Right atrium auricular region (tissue), 2 donors: ENCODE data around the gene DGKZ. TPM values are rescaled to one million over a fixed set of nuclear protein-coding genes. Genes with fewer than 3 reads are reported as not detected.
"Not testable (repeated sequence)": the region's sequence is repeated elsewhere in the genome, so short reads cannot be mapped to it uniquely, and the experiment has no call there.

ENCODE experiments used
- DNase-seq: peaks from one replicate; pipeline ENCODE4 v3.0.0-alpha.2; 2019; ENCODE audit warnings: low spot score
- H3K27ac ChIP-seq, 2 donors: fragments of 200-600 bp; sonication (generic); 1 replicate in 1 of 2; 2 replicates in 1 of 2; pipeline ENCODE4 v1.5.1; 2016 to 2019
- H3K27me3 ChIP-seq, 2 donors: fragments of 200-600 bp; sonication (generic); one replicate each; pipeline versions ENCODE4 v1.5.1 to v1.6.0; 2017 to 2019
- H3K36me3 ChIP-seq: fragments of 200-600 bp; sonication (generic); one replicate; pipeline ENCODE4 v1.5.1; 2016
- H3K4me1 ChIP-seq, 2 donors: fragments of 200-600 bp; sonication (generic); one replicate each; pipeline versions ENCODE4 v1.5.1 to v1.6.0; 2017 to 2019
- H3K4me3 ChIP-seq, 2 donors: fragments of 200-600 bp; sonication (generic); 1 replicate in 1 of 2; 2 replicates in 1 of 2; pipeline ENCODE4 v1.5.1; 2017 to 2019; ENCODE audit warnings: mild to moderate bottlenecking in 1 of 2, moderate library complexity in 1 of 2
- H3K9me3 ChIP-seq, 2 donors: fragments of 200-600 bp; sonication (generic); one replicate each; pipeline ENCODE4 v1.5.1; 2019
- CTCF ChIP-seq, 2 donors: fragments of 200-600 bp; sonication (generic); IDR thresholded peaks; one replicate each; pipeline ENCODE4 v1.5.1; 2019; ENCODE audit warnings: antibody characterized with exemption in 2 of 2
- total RNA-seq, 2 donors: library from RNA; depleted of rRNA; stranded (reverse); fragments of >200 nt; gene quantifications; one replicate each; pipeline ENCODE4 v1.1.0, GENCODE V29; 2016

Gene DGKZ
- 100 to 1,000 TPM in 1 of 2 donors, 10 to 100 TPM in 1; 91.7 to 116 TPM for total RNA-seq

- Histone ChIP-seq H3K9me3 (no peaks in the 10 kb centered on the region), H3K27me3 (no peaks in the 10 kb centered on the region), H3K27ac (peak within 1 kb of the TSS; percentile 78 to 87), H3K36me3 (no peaks in the 10 kb centered on the region), H3K4me3 (peak within 1 kb of the TSS; percentile 81 to 86), H3K4me1 (peaks cover 0 to 85% of the 10 kb centered on the region in 2 donors)
- DNase-seq: peak; percentile 82
- TF ChIP-seq CTCF (IDR thresholded peaks at IDR 0.05): peak; percentile 78 to 97
Measured at GRCh38 chr11:46346886-46347636, at the start of gene DGKZ. Gene DGKZ (plus strand): TSS chr11:46347463. CDS start chr11:46347660, 197 bp downstream.

GRCh38 chr11:46298699-46299433 is 48.4 kb upstream of the DGKZ start:
- Histone ChIP-seq H3K9me3 (no peaks in the 10 kb centered on the region), H3K36me3 (no peaks in the 10 kb centered on the region), H3K27ac (no peak overlapping the region), H3K27me3 (no peaks in the 10 kb centered on the region), H3K4me3 (no peak overlapping the region), H3K4me1 (peaks cover 0 to 32% of the 10 kb centered on the region in 2 donors)
- DNase-seq: no peak
- TF ChIP-seq CTCF (IDR thresholded peaks at IDR 0.05): no peak

- TF ChIP-seq CTCF (IDR thresholded peaks at IDR 0.05): no peak
- Histone ChIP-seq H3K9me3 (no peaks in the 10 kb centered on the region), H3K27ac (no peak overlapping the region), H3K36me3 (no peaks in the 10 kb centered on the region), H3K27me3 (no peaks in the 10 kb centered on the region), H3K4me1 (peaks cover 0 to 31% of the 10 kb centered on the region in 2 donors), H3K4me3 (no peak overlapping the region)
- DNase-seq: no peak
Measured at GRCh38 chr11:46299451-46299961, 47.8 kb upstream of the DGKZ start.

GRCh38 chr11:46300270-46300669 is 47.0 kb upstream of the DGKZ start:
- Histone ChIP-seq H3K9me3 (no peaks in the 10 kb centered on the region), H3K4me1 (peaks cover 0 to 23% of the 10 kb centered on the region in 2 donors), H3K4me3 (no peak overlapping the region), H3K27ac (no peak overlapping the region), H3K36me3 (no peaks in the 10 kb centered on the region), H3K27me3 (no peaks in the 10 kb centered on the region)
- TF ChIP-seq CTCF (IDR thresholded peaks at IDR 0.05): no peak
- no peak for DNase-seq

GRCh38 chr11:46302866-46303265 is 44.4 kb upstream of the DGKZ start:
- TF ChIP-seq CTCF (IDR thresholded peaks at IDR 0.05): no peak
- no peak for DNase-seq
- H3K9me3 ChIP-seq: no peaks in the 10 kb centered on the region

GRCh38 chr11:46304036-46304435 is 43.2 kb upstream of the DGKZ start:
- not testable (repeated sequence) for DNase-seq, H3K9me3 ChIP-seq, H3K4me3 ChIP-seq, H3K27me3 ChIP-seq, H3K36me3 ChIP-seq, H3K27ac ChIP-seq, H3K4me1 ChIP-seq

More at GRCh38 chr11:46302866-46303265, 44.4 kb upstream of the DGKZ start:
- Histone ChIP-seq H3K4me3 (no peak overlapping the region), H3K4me1 (no peaks in the 10 kb centered on the region), H3K27ac (no peak overlapping the region), H3K27me3 (no peaks in the 10 kb centered on the region), H3K36me3 (no peaks in the 10 kb centered on the region)
